Measurements from ENCODE around the gene NBEAL2. TPM values are rescaled to one million over a fixed set of nuclear protein-coding genes. Genes with fewer than 3 reads are reported as not detected.
A peak's percentile ranks its signal among the peaks of the same experiment; 100 is the strongest.

Gene NBEAL2
- total RNA-seq, 1 experiment from 2014 or later: 80.0 TPM

DNA sequence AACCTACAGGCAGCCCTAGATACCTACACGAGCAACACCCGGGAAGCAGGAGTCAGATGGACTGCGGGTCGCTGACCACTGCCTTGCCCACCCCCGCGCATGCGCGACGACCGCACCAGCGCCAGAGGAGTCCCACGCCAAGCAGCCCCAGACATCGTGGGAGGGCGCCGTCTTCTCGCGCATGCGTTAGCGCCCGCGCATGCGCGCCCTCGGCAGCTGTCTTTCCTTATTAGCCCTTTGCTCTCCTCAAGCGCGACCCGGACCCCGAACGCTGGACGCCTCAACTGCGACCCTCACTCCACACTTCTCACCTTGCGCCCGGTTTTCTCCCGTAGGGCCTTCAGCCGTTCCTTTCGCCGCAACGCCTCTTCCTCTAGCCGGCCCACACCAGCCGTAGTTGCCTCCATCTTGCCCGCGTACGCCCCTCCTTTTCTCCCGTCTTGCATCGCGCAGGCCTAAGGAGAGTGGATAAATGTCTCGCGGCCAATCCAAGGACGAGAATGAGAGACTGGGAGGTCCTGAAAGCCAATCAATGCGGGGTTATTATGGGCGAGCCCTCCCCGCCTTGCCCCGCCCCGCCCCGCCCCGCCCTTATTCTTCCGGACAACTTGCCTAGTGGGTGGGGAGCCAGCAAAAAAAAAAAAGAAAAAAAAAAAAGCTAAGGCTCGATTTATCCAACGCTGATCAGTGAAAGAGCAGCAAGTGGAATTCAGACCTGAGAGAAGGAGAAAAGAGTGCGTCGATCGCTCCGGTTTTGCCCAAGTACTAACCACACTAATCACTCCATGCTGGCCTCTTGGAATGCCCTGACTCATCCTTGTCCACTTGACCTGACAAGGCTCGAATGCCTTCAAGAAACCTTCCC, 2.9 kb upstream of the NBEAL2 start, which contains the start of gene CCDC12 (continued):
- TF ChIP-seq ATF6 (CRISPR knock-in tag; IDR thresholded peaks at IDR 0.05) (no peak), SMAD4 (CRISPR knock-in tag; IDR thresholded peaks at IDR 0.05) (no peak), PRDM15 (CRISPR knock-in tag; IDR thresholded peaks at IDR 0.05) (no peak), NFE2L1 (CRISPR knock-in tag; IDR thresholded peaks at IDR 0.05) (peak; percentile 53), E2F1 (CRISPR knock-in tag; IDR thresholded peaks at IDR 0.05) (no peak), RORB (CRISPR knock-in tag; IDR thresholded peaks at IDR 0.05) (no peak), ZBTB21 (CRISPR knock-in tag; IDR thresholded peaks at IDR 0.05; ENCODE audit: borderline replicate concordance) (no peak)
- TF ChIP-seq, protein P1, sequence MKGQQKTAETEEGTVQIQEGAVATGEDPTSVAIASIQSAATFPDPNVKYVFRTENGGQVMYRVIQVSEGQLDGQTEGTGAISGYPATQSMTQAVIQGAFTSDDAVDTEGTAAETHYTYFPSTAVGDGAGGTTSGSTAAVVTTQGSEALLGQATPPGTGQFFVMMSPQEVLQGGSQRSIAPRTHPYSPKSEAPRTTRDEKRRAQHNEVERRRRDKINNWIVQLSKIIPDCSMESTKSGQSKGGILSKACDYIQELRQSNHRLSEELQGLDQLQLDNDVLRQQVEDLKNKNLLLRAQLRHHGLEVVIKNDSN (CRISPR knock-in tag; IDR thresholded peaks at IDR 0.05): 0 out of 2 replicates have a peak, but pooled peaks have one; percentile 6
- TF ChIP-seq, protein P2, sequence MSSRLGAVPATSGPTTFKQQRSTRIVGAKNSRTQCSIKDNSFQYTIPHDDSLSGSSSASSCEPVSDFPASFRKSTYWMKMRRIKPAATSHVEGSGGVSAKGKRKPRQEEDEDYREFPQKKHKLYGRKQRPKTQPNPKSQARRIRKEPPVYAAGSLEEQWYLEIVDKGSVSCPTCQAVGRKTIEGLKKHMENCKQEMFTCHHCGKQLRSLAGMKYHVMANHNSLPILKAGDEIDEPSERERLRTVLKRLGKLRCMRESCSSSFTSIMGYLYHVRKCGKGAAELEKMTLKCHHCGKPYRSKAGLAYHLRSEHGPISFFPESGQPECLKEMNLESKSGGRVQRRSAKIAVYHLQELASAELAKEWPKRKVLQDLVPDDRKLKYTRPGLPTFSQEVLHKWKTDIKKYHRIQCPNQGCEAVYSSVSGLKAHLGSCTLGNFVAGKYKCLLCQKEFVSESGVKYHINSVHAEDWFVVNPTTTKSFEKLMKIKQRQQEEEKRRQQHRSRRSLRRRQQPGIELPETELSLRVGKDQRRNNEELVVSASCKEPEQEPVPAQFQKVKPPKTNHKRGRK (CRISPR knock-in tag; IDR thresholded peaks at IDR 0.05; ENCODE audit: borderline replicate concordance): no peak

DNA sequence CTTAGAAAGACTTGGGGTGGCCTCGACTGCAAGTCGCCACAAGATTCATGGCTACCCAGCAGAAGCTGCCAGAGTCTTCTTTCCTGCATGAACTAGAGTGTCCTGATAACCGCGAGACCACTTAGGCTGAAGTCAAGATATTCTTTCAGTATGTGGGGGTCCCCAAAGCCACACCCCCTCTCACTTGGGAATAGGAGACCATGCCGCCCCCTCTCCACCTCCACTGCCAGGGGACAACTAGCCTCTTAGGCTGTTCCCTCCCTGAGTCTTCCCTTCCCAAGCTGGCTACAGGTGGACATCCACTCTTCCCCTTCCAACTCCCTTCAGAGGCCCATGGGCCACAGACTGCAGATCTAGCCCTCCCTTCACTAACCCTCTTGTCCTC, 1.7 kb upstream of the NBEAL2 start:
- H3K27me3 Mint-ChIP-seq (ENCODE audit: low read depth): peaks cover 5% of the 10 kb centered on the region
- peak overlapping the region; percentile 98 for H3K4me3 Mint-ChIP-seq
- no peaks in the 10 kb centered on the region for H3K9me3 Mint-ChIP-seq
- ChIA-PET CTCF (no interaction called here), POLR2A (no interaction called here)
- no peak for TF ChIP-seq CREB1 (CRISPR knock-in tag; IDR thresholded peaks at IDR 0.05)
- peaks cover 9% of the 10 kb centered on the region; the same call in 1 of the 2 replicates for H3K36me3 Mint-ChIP-seq
- H3K4me1 Mint-ChIP-seq: peaks cover 35% of the 10 kb centered on the region
- no peak for DNase-seq (ENCODE audit: low spot score)
- peak overlapping the region; percentile 92 for H3K27ac Mint-ChIP-seq
- no peak for ATAC-seq

- H3K4me1 Mint-ChIP-seq: peaks cover 35% of the 10 kb centered on the region
- no peaks in the 10 kb centered on the region for H3K9me3 Mint-ChIP-seq
- H3K4me3 Mint-ChIP-seq: peak overlapping the region; percentile 98
- H3K36me3 Mint-ChIP-seq: peaks cover 9% of the 10 kb centered on the region; the same call in 1 of the 2 replicates
- no peak for DNase-seq (ENCODE audit: low spot score)
- ATAC-seq: no peak
- POLR2A ChIA-PET: no interaction called here
- CTCF ChIA-PET: no interaction called here
- peaks cover 5% of the 10 kb centered on the region for H3K27me3 Mint-ChIP-seq (ENCODE audit: low read depth)
- H3K27ac Mint-ChIP-seq: peak overlapping the region; percentile 76; the same call in 1 of the 2 replicates
- TF ChIP-seq, protein P3, sequence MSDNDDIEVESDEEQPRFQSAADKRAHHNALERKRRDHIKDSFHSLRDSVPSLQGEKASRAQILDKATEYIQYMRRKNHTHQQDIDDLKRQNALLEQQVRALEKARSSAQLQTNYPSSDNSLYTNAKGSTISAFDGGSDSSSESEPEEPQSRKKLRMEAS (CRISPR knock-in tag; IDR thresholded peaks at IDR 0.05): no peak
- TF ChIP-seq ATF6 (CRISPR knock-in tag; IDR thresholded peaks at IDR 0.05): no peak
- no peak for TF ChIP-seq ZNF232 (CRISPR knock-in tag; IDR thresholded peaks at IDR 0.05)
- TF ChIP-seq CDX4 (CRISPR knock-in tag; IDR thresholded peaks at IDR 0.05; ENCODE audit: borderline replicate concordance): no peak
- TF ChIP-seq NFYB (CRISPR knock-in tag; conservative IDR thresholded peaks at IDR 0.05; ENCODE audit: low read depth): no peak
- TF ChIP-seq, protein P4, sequence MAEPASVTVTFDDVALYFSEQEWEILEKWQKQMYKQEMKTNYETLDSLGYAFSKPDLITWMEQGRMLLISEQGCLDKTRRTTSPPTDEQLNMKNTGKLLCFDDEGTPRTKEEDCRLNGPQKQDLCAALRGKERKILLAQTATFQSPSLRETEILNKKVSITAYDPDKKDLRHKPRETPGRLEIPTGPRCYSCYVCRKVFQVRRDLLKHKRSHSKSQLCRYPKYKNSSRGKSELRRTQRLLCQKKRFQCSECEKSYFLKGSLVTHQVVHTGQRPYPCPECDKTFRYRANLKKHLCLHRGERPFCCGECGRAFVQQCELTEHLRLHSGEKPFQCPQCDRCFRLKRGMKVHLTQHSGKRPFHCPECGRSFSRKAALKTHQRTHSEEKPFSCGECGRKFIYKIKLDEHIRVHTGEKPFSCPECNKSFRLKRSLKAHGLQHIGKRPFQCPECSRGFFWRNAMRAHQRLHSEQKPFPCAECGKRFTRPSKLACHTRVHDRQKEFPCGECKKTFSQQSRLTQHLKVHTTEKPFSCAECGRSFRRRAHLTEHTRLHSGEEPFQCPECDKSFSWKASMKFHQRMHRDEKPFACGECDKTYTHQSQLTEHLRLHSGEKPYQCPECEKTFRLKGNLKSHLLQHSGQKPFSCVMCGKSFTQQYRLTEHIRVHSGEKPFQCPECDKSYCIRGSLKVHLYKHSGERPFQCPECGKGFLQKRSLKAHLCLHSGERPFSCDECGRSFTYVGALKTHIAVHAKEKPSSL (CRISPR knock-in tag; conservative IDR thresholded peaks at IDR 0.05): no peak
- TF ChIP-seq NR3C1 (CRISPR knock-in tag; conservative IDR thresholded peaks at IDR 0.05; ENCODE audit: low read depth): no peak
These were observed 1.1 kb upstream of the NBEAL2 start for GRCh38 chr3:46978381-46978780.

Measured in WTC11 (cell line).